ENCODE measurements around the gene ZNF326.
"Not testable (repeated sequence)": the region's sequence is repeated elsewhere in the genome, so short reads cannot be mapped to it uniquely, and the experiment has no call there.

ZNF326 gene

DNA sequence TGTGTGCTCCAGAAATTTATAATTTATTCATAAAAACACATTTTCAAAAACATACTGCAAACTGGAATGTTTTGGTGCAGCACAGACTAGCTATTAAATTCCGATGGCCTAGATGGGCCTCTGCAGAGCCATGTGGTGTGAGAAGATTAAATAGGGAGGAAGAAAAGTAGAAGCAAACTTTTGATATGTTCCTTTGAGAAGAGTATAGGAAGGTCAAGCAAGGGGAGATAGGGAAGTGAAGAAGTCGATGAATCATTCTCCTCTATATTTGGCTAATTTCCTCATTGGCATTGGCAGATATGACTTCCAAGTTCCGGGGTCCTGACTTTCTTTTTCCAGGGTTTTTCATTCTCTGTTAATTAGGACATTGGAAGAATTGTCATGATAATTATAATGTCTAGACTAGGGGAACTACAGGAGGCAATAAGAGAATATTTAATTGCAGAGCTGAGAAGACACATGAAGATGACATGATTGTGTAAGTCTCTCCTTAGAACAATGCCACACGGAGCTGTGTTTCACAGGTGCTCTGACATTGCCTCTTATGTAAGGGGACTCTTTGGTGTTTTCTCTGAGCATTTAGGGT is 19.3 kb upstream of the ZNF326 start:
- Histone ChIP-seq H3K79me1 (ENCODE audit: low read depth, low read length) (no peaks in the 10 kb centered on the region), H3K9me3 (replicated peaks in 1 of 2; ENCODE audit: control insufficient read depth in 2 of 2, insufficient read depth in 1 of 2, low read depth in 1 of 2, low read length in 2 of 2) (no peaks in the 10 kb centered on the region), H3K27me3 (ENCODE audit: control insufficient read depth in 3 of 3, insufficient read depth in 3 of 3, low read depth in 1 of 3, low read length in 3 of 3) (no peaks in the 10 kb centered on the region), H2BK5ac (ENCODE audit: low read length) (no peak overlapping the region), H3K18ac (ENCODE audit: low read length) (no peak overlapping the region), H3K4me2 (ENCODE audit: insufficient read depth, low read length, poor library complexity, severe bottlenecking) (no peak overlapping the region), H3K4me1 (ENCODE audit: control insufficient read depth in 2 of 2, insufficient read depth in 1 of 2, low read depth in 1 of 2, low read length in 2 of 2) (no peaks in the 10 kb centered on the region), H3K14ac (ENCODE audit: low read length) (no peak overlapping the region), H2BK120ac (ENCODE audit: low read depth, low read length) (no peak overlapping the region), H3K23ac (ENCODE audit: low read depth, low read length, poor library complexity) (no peak overlapping the region), H2AK5ac (ENCODE audit: low read depth, low read length) (no peak overlapping the region), H2BK12ac (ENCODE audit: low read length) (no peak overlapping the region), H3K9ac (ENCODE audit: low read depth, low read length, poor library complexity) (no peak overlapping the region), H3K36me3 (replicated peaks in 1 of 2; ENCODE audit: control insufficient read depth in 2 of 2, insufficient read depth in 2 of 2, low read length in 2 of 2) (no peaks in the 10 kb centered on the region), H4K91ac (ENCODE audit: low read depth, low read length, poor library complexity) (no peak overlapping the region), H2AFZ (ENCODE audit: low read length) (no peak overlapping the region), H3K4me3 (ENCODE audit: low read length in 2 of 2) (no peak overlapping the region), H4K8ac (ENCODE audit: low read depth, low read length) (no peak overlapping the region), H3K27ac (replicated peaks; ENCODE audit: low read length) (no peak overlapping the region), H2BK15ac (ENCODE audit: low read length) (no peak overlapping the region), H3K4ac (ENCODE audit: low read length) (no peak overlapping the region)
- DNase-seq (ENCODE audit: low spot score) = no peak
- WGBS, 2 donors (ENCODE audit: extremely low coverage in 2 of 2, insufficient read length in 2 of 2, insufficient replicate concordance in 1 of 2) = no CpG with 5 or more reads among the region's 4 CpGs

DNA sequence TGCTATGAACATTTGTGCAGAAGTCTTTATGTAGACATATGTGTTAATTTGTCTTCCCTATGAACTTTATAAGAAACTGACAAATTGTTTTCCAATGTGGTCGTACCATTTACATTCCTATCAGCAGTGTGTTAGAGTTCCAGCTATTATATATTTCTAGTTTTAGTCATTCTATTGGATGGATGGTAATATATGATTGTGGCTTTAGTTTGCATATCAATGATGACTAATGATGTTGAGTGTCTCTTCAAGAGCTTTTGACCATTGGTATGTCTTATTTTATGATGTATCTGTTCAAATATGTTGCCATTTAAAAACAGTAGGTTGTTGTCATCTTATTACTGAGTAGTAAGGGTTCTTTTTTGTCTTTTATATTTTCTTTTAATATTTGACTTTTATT is 16.2 kb upstream of the ZNF326 start:
- Histone ChIP-seq H3K4ac (ENCODE audit: low read length) (no peak overlapping the region), H3K4me2 (ENCODE audit: insufficient read depth, low read length, poor library complexity, severe bottlenecking) (no peak overlapping the region), H3K23ac (ENCODE audit: low read depth, low read length, poor library complexity) (no peak overlapping the region), H3K18ac (ENCODE audit: low read length) (no peak overlapping the region), H4K91ac (ENCODE audit: low read depth, low read length, poor library complexity) (no peak overlapping the region), H2BK15ac (ENCODE audit: low read length) (no peak overlapping the region), H2BK5ac (ENCODE audit: low read length) (no peak overlapping the region), H3K9ac (ENCODE audit: low read depth, low read length, poor library complexity) (no peak overlapping the region), H3K27ac (replicated peaks; ENCODE audit: low read length) (no peak overlapping the region), H3K79me1 (ENCODE audit: low read depth, low read length) (no peaks in the 10 kb centered on the region), H3K14ac (ENCODE audit: low read length) (no peak overlapping the region), H4K8ac (ENCODE audit: low read depth, low read length) (no peak overlapping the region), H2BK12ac (ENCODE audit: low read length) (no peak overlapping the region), H3K9me3 (replicated peaks in 1 of 2; ENCODE audit: control insufficient read depth in 2 of 2, insufficient read depth in 1 of 2, low read depth in 1 of 2, low read length in 2 of 2) (no peaks in the 10 kb centered on the region), H3K4me3 (ENCODE audit: low read length in 2 of 2) (no peak overlapping the region), H2AFZ (ENCODE audit: low read length) (no peak overlapping the region), H2AK5ac (ENCODE audit: low read depth, low read length) (no peak overlapping the region), H3K36me3 (replicated peaks in 1 of 2; ENCODE audit: control insufficient read depth in 2 of 2, insufficient read depth in 2 of 2, low read length in 2 of 2) (no peaks in the 10 kb centered on the region), H3K4me1 (ENCODE audit: control insufficient read depth in 2 of 2, insufficient read depth in 1 of 2, low read depth in 1 of 2, low read length in 2 of 2) (no peaks in the 10 kb centered on the region), H2BK120ac (ENCODE audit: low read depth, low read length) (no peak overlapping the region), H3K27me3 (ENCODE audit: control insufficient read depth in 3 of 3, insufficient read depth in 3 of 3, low read depth in 1 of 3, low read length in 3 of 3) (no peaks in the 10 kb centered on the region)
- no CpG with 5 or more reads among the region's 1 CpG for WGBS, 2 donors (ENCODE audit: extremely low coverage in 2 of 2, insufficient read length in 2 of 2, insufficient replicate concordance in 1 of 2)
- no peak for DNase-seq (ENCODE audit: low spot score)

DNA sequence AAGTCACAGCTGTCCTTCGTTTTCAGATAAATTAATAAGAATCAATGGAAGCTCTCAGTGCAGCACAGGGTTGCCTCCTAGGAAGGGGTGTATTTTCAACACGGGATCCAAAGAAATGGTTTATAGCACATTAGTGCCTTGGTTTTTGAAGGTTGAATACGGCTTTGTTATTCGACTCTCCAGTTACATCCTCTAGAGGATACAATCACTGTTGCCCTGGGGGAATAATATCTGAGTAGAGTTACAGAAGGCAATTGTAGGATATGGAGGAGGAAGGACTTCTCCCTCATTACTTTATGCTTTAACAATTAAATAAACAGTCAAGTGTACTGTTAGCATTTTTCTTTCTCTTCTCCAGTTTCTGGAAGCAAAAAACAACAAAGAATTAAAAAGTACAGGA is 14.3 kb upstream of the ZNF326 start:
- H4K8ac ChIP-seq (ENCODE audit: low read depth, low read length) = no peak overlapping the region
- no peak overlapping the region for H2BK15ac ChIP-seq (ENCODE audit: low read length)
- H3K27ac ChIP-seq (replicated peaks; ENCODE audit: low read length) = no peak overlapping the region
- H3K4me3 ChIP-seq (ENCODE audit: low read length in 2 of 2) = no peak overlapping the region
- no peak for DNase-seq (ENCODE audit: low spot score)
- no peak overlapping the region for H2AK5ac ChIP-seq (ENCODE audit: low read depth, low read length)
- no peak overlapping the region for H2AFZ ChIP-seq (ENCODE audit: low read length)
- H2BK120ac ChIP-seq (ENCODE audit: low read depth, low read length) = no peak overlapping the region
- no peaks in the 10 kb centered on the region for H3K9me3 ChIP-seq (replicated peaks in 1 of 2; ENCODE audit: control insufficient read depth in 2 of 2, insufficient read depth in 1 of 2, low read depth in 1 of 2, low read length in 2 of 2)
- H3K14ac ChIP-seq (ENCODE audit: low read length) = no peak overlapping the region
- H3K79me1 ChIP-seq (ENCODE audit: low read depth, low read length) = no peaks in the 10 kb centered on the region
- no CpG with 5 or more reads among the region's 4 CpGs for WGBS, 2 donors (ENCODE audit: extremely low coverage in 2 of 2, insufficient read length in 2 of 2, insufficient replicate concordance in 1 of 2)
- H3K27me3 ChIP-seq (ENCODE audit: control insufficient read depth in 3 of 3, insufficient read depth in 3 of 3, low read depth in 1 of 3, low read length in 3 of 3) = no peaks in the 10 kb centered on the region
- no peak overlapping the region for H3K4me2 ChIP-seq (ENCODE audit: insufficient read depth, low read length, poor library complexity, severe bottlenecking)
- H3K9ac ChIP-seq (ENCODE audit: low read depth, low read length, poor library complexity) = no peak overlapping the region
- no peak overlapping the region for H4K91ac ChIP-seq (ENCODE audit: low read depth, low read length, poor library complexity)
- no peaks in the 10 kb centered on the region for H3K36me3 ChIP-seq (replicated peaks in 1 of 2; ENCODE audit: control insufficient read depth in 2 of 2, insufficient read depth in 2 of 2, low read length in 2 of 2)
- H3K23ac ChIP-seq (ENCODE audit: low read depth, low read length, poor library complexity) = no peak overlapping the region
- no peak overlapping the region for H3K4ac ChIP-seq (ENCODE audit: low read length)
- H2BK5ac ChIP-seq (ENCODE audit: low read length) = no peak overlapping the region
- no peak overlapping the region for H2BK12ac ChIP-seq (ENCODE audit: low read length)
- no peak overlapping the region for H3K18ac ChIP-seq (ENCODE audit: low read length)
- H3K4me1 ChIP-seq (ENCODE audit: control insufficient read depth in 2 of 2, insufficient read depth in 1 of 2, low read depth in 1 of 2, low read length in 2 of 2) = no peaks in the 10 kb centered on the region

DNA sequence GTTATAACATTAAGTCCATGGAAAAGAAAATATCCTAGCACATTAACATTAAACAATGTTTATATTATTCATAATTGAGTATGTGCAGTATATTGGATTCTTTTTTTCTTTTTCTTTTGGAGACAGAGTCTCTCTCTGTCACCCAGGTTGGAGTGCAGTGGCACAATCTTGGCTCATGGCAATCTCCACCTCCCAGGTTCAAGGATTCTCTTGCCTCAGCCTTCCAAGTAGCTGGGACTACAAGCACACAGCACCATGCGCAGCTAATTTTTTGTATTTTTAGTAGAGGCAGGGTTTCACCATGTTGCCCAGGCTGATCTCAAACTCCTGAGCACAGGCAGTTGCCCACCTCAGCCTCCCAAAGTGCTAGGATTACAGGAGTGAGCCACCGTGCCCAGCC is 12.1 kb upstream of the ZNF326 start:
- not testable (repeated sequence) for H4K91ac ChIP-seq (ENCODE audit: low read depth, low read length, poor library complexity); H4K8ac ChIP-seq (ENCODE audit: low read depth, low read length); H3K36me3 ChIP-seq (replicated peaks in 1 of 2; ENCODE audit: control insufficient read depth in 2 of 2, insufficient read depth in 2 of 2, low read length in 2 of 2); H3K23ac ChIP-seq (ENCODE audit: low read depth, low read length, poor library complexity); H2BK15ac ChIP-seq (ENCODE audit: low read length); DNase-seq (ENCODE audit: low spot score); H3K4me1 ChIP-seq (ENCODE audit: control insufficient read depth in 2 of 2, insufficient read depth in 1 of 2, low read depth in 1 of 2, low read length in 2 of 2); H3K18ac ChIP-seq (ENCODE audit: low read length); H2AK5ac ChIP-seq (ENCODE audit: low read depth, low read length); H3K4ac ChIP-seq (ENCODE audit: low read length); H3K9ac ChIP-seq (ENCODE audit: low read depth, low read length, poor library complexity); H3K4me3 ChIP-seq (ENCODE audit: low read length in 2 of 2); H3K14ac ChIP-seq (ENCODE audit: low read length); H2BK12ac ChIP-seq (ENCODE audit: low read length); H3K27ac ChIP-seq (replicated peaks; ENCODE audit: low read length); H3K79me1 ChIP-seq (ENCODE audit: low read depth, low read length); H3K4me2 ChIP-seq (ENCODE audit: insufficient read depth, low read length, poor library complexity, severe bottlenecking); H3K27me3 ChIP-seq (ENCODE audit: control insufficient read depth in 3 of 3, insufficient read depth in 3 of 3, low read depth in 1 of 3, low read length in 3 of 3); H2BK120ac ChIP-seq (ENCODE audit: low read depth, low read length); H2AFZ ChIP-seq (ENCODE audit: low read length); H3K9me3 ChIP-seq (replicated peaks in 1 of 2; ENCODE audit: control insufficient read depth in 2 of 2, insufficient read depth in 1 of 2, low read depth in 1 of 2, low read length in 2 of 2); H2BK5ac ChIP-seq (ENCODE audit: low read length)
- WGBS, 2 donors (ENCODE audit: extremely low coverage in 2 of 2, insufficient read length in 2 of 2, insufficient replicate concordance in 1 of 2) = no CpG with 5 or more reads among the region's 2 CpGs

Measured in neuronal stem cell (in vitro differentiated cells).